HL-60/S4 treated with retinoic acid at 250 ng/mL for 4 days and 3 days (cell line): Measurements from ENCODE around the gene CD22.
"Not testable (repeated sequence)": the region's sequence is repeated elsewhere in the genome, so short reads cannot be mapped to it uniquely, and the experiment has no call there.

Experiments
- in situ Hi-C: fragments of 300-500 bp; cut with MboI; formaldehyde crosslinking; loops from 2 replicates; pipeline ENCODE4 v1.7.0; 2022; ENCODE audit warnings: low sequenced_read_pairs

CD22 gene

GRCh38 chr19:35355791-35356460, 26.9 kb downstream of the CD22 start:
- in situ Hi-C loops = loop anchor here (10.0 kb wide), 1 partner anchor 109 kb away; no protein-coding TSS in a partner anchor

- in situ Hi-C loops = loop anchor here (10.0 kb wide), 1 partner anchor 107 kb away; no protein-coding TSS in a partner anchor
Observed at GRCh38 chr19:35357867-35358573, 29.0 kb downstream of the CD22 start, which contains the start of gene FFAR3. TSS of gene FFAR3 (plus strand) at chr19:35358460. CDS start at chr19:35358891, 431 bp downstream.

- in situ Hi-C loops = loop anchor here (10.0 kb wide), 1 partner anchor 106 kb away; no protein-coding TSS in a partner anchor
Observed at GRCh38 chr19:35358834-35359233, 29.8 kb downstream of the CD22 start.

GRCh38 chr19:35359395-35359794, 30.4 kb downstream of the CD22 start:
- in situ Hi-C loops = loop anchor here (10.0 kb wide), 1 partner anchor 105 kb away; no protein-coding TSS in a partner anchor

DNA sequence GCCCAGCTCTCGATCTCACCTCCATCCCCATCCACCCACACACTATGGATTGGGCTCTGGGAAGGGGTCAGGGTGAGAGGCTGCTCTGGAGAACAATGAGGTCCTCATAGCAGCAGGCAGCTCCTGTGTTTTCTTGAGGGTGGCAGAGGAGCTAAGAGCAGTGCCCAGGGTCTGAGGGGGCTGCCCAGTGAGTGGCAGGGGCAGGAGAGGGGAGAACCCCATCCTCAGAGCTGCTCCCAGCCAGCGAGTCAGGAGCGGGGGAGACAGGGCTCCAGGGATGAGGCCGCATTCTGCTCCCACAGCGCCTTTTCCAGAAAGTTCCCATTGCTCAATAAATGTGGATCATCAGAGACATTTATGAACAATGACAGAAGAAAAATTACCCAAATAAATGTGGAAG, 31.1 kb downstream of the CD22 start:
- in situ Hi-C loops = not testable (repeated sequence)

GRCh38 chr19:35360880-35361420, 32.0 kb downstream of the CD22 start:
- in situ Hi-C loops = no loop called here

- in situ Hi-C loops = no loop called here
Observed at GRCh38 chr19:35362261-35363000, 33.4 kb downstream of the CD22 start.

DNA sequence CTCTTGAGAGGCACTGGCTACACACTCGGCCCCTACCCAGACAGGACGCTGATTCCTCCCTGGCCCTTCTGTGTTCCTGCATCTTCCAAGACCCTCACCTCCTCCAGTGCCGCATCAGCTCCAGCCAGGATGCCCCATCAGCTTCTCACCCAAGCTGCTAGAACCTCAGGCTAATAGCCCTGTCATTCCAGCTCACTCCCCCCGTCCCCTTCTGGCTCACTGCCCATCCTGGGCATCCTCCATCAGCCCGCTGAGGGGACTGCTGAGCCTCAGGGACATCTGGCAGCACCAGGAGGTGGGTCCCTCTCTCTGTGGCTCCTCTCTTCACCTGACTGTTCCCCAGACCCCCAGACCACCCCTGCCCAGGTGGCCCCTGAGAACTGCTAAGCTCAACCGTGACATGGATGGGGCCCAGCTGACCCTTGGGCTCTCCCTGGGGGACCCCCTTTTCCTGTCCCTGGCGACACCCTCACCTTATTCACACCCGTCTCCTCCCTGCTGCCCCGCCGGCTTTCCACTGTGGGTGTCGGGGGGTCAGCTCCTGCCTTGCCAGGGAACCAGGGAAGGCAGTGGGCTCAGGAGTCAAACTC, 34.1 kb downstream of the CD22 start:
- in situ Hi-C loops = no loop called here

DNA sequence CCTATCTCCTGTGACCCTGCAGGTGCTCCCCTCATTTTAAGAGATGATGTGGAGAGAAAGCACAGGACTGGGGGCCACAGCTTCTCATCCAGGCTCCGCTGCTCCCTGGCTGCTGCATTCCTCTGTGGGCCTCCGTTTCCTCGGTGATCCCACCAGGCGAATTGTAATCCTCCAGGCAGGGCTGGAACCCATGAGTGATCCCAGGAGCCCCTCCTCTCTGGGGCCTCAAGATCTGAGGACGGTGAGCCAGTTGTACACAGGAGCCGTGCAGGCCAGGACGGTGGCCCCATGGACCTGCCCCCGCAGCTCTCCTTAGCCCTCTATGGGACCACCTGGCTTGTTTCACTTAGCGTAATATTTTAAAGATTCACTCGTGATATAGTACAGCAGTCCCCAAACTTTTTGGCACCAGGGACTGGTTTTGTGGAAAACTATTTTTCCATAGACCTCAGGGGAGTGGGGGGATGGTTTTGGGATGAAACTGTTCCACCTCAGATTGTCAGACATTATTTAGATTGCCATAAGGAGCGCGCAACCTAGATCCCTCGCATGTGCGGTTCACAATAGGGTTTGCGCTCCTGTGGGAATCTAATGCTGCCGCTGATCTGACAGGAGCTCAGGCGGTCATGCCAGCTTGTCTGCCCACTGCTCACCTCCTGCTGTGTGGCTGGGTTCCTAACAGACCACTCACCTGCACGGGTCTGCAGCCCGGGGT, 34.9 kb downstream of the CD22 start:
- in situ Hi-C loops = no loop called here

DNA sequence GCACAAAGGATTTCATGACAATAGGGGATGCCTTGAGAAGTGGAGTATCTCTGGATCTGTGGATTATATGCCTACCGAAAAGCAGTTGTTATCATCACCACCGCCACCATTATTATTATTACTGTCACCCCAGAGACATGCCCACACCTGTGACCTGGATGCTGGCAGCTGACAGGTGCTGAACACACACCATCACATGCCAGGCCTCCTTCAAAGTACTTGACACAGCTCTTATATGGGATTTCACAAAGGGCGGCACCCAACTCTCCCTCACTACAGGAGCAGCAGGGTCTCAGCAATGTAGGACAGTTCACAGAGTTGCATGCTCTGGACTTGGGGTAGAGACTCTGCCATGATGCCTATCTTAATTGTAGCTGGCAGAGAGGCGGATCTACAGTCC, 36.3 kb downstream of the CD22 start:
- in situ Hi-C loops = no loop called here

DNA sequence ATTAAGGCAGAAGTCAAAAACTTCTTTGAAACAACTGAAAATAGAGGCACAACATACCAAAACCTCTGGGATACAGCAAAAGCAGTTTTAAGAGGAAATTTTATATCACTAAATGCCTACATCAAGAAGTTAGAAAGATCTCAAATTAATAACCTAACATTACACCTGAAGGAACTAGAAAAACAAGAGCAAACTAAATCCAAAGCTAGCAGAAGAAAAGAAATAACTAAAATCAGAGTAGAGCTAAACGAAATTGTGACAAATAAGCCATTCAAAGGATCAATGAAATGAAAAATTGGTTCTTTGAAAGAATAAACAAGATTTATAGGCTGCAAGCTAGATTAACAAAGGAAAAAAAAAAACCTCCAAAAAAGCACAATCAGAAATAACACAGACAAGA, 39.4 kb downstream of the CD22 start:
- in situ Hi-C loops = no loop called here

DNA sequence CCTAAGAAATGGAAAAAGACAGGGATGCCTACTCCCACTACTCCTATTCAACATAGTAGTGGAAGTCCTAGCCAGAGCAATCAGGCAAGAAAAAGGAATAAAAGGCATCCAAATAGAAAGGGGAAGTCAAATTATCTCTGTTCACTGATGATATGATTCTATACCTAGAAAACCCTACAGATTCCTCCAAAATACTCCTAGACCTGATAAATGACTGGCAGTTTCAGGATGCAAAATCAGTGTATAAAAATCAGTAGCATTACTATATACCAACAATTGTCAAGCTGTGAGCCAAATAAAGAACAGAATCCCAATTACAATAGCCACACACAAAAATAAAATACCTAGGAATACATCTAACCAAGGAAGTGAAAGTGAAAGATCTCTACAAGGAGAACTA, 40.5 kb downstream of the CD22 start:
- in situ Hi-C loops = no loop called here

- in situ Hi-C loops = no loop called here
Observed at GRCh38 chr19:35370722-35371121, 41.7 kb downstream of the CD22 start, which contains the start of gene GPR42. TSS of gene GPR42 (plus strand) at chr19:35371068. CDS start at chr19:35371360, 292 bp downstream.

DNA sequence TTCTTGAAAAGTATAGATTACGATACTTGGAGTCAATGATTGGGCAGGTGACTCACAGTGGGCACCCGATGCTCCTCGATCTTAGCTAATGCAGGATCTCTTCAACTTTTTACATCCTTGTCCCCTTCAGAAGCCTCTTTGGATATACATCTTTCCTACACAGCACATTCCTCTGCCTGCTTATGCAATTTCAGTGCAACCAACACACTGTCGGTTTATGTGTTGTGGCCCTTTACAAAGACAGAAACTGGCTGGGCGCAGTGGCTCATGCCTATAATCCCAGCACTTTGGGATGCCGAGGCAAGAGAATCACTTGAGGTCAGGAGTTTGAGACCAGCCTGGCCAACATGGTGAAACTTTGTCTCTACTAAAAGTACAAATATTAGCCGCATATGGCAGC, 44.5 kb downstream of the CD22 start:
- in situ Hi-C loops = no loop called here

DNA sequence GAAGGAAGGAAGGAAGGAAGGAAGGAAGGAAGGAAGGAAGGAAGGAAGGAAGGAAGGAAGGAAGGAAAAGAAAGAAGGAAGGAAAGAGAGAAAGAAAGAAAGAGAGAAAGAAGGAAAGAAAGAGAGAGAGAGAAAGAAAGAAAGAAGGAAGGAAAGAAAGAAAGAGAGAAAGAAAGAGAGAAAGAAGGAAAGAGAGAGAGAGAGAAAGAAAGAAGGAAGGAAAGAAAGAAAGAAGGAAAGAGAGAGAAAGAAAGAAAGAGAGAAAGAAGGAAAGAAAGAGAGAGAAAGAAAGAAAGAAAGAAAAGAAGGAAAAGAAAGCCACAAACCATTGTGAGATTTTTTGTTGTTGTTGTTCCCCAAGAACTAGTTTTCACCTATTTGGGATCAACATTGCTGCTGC, 45.0 kb downstream of the CD22 start:
- in situ Hi-C loops = not testable (repeated sequence)

- in situ Hi-C loops = no loop called here
Observed at GRCh38 chr19:35375505-35376307, 46.7 kb downstream of the CD22 start.

DNA sequence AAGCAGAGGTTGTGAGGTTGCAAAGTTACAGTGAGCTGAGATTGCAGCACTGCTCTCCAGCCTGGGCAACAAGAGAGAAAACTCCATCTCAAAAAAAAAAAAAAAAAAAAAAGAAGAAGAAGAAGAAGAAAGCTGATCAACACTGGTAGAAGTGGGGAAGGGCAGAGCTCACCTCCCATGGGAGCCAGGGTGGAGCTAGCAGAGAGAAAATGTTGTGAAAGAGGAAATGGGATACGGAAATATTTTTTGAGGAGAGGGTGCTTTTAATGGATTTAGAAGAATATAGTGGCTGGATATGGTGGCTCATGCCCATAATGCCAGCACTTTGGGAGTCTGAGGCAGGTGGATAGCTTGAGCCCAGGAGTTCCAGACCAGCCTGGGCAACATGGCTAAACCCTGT, 48.7 kb downstream of the CD22 start:
- in situ Hi-C loops = no loop called here

DNA sequence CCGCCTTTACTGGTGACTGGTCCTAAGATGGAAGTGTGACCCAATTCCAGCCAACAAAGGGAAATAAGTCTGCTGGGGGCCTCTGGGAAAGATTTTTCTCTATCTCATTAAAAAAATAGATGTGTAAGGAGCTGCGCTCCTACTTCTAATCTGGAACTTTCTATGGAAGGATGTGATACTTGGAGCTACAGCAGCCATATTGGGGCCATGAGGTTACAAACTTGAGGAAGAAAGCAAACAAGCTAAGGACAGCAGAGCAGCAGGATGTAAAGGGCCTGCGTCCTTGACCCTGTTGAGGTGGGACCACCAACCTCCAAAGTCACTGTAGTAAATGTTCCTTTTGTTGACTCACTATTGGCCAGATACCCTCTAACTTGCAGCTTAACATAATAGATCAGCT, 49.4 kb downstream of the CD22 start:
- in situ Hi-C loops = no loop called here

- in situ Hi-C loops = not testable (repeated sequence)
Observed at GRCh38 chr19:35379545-35379944, 50.6 kb downstream of the CD22 start.
